ENCODE results near the gene SHISA8.

The SHISA8 gene

GRCh38 chr22:41893591-41894375 lies 21.1 kb downstream of the SHISA8 start:
- TF ChIP-seq CTCF (IDR thresholded peaks at IDR 0.05; ENCODE audit: control insufficient read depth, extremely low read depth, insufficient read depth): no peak
- no peak for DNase-seq (ENCODE audit: low read depth)
- H3K4me3 ChIP-seq (ENCODE audit: low read depth, low read length): no peak overlapping the region

GRCh38 chr22:41892721-41893120 lies 22.2 kb downstream of the SHISA8 start:
- H3K4me3 ChIP-seq (ENCODE audit: low read depth, low read length): no peak overlapping the region
- no peak for TF ChIP-seq CTCF (IDR thresholded peaks at IDR 0.05; ENCODE audit: control insufficient read depth, extremely low read depth, insufficient read depth)
- DNase-seq (ENCODE audit: low read depth): no peak

- no peak overlapping the region for H3K4me3 ChIP-seq (ENCODE audit: low read depth, low read length)
- no peak for TF ChIP-seq CTCF (IDR thresholded peaks at IDR 0.05; ENCODE audit: control insufficient read depth, extremely low read depth, insufficient read depth)
- no peak for DNase-seq (ENCODE audit: low read depth)
These were observed 23.5 kb downstream of the SHISA8 start for GRCh38 chr22:41891407-41891806.

- H3K4me3 ChIP-seq (ENCODE audit: low read depth, low read length): no peak overlapping the region
- DNase-seq (ENCODE audit: low read depth): no peak
- no peak for TF ChIP-seq CTCF (IDR thresholded peaks at IDR 0.05; ENCODE audit: control insufficient read depth, extremely low read depth, insufficient read depth)
These were observed 26.2 kb downstream of the SHISA8 start for GRCh38 chr22:41888627-41889200.

- no peak for TF ChIP-seq CTCF (IDR thresholded peaks at IDR 0.05; ENCODE audit: control insufficient read depth, extremely low read depth, insufficient read depth)
- no peak overlapping the region for H3K4me3 ChIP-seq (ENCODE audit: low read depth, low read length)
These were observed 29.4 kb downstream of the SHISA8 start for GRCh38 chr22:41885516-41885915.

GRCh38 chr22:41885116-41885515 lies 29.8 kb downstream of the SHISA8 start:
- no peak for DNase-seq (ENCODE audit: low read depth)
- no peak for TF ChIP-seq CTCF (IDR thresholded peaks at IDR 0.05; ENCODE audit: control insufficient read depth, extremely low read depth, insufficient read depth)
- no peak overlapping the region for H3K4me3 ChIP-seq (ENCODE audit: low read depth, low read length)

More at GRCh38 chr22:41885516-41885915, 29.4 kb downstream of the SHISA8 start:
- no peak for DNase-seq (ENCODE audit: low read depth)

All from LNCaP clone FGC (cell line).